ENCODE results near the gene MSRB3. TPM values are rescaled to one million over a fixed set of nuclear protein-coding genes. Genes with fewer than 3 reads are reported as not detected.
A peak's percentile ranks its signal among the peaks of the same experiment; 100 is the strongest.

Gene MSRB3
- total and polyA plus RNA-seq, 2 of the 4 experiments (the other 2 are of a cell fraction) = 31.7 to 35.7 TPM

GRCh38 chr12:65387396-65387795 is 108.9 kb downstream of the MSRB3 start:
- Histone ChIP-seq H4K91ac (ENCODE audit: insufficient read depth, low read depth, low read length) (no peak overlapping the region), H3K36me3 (ENCODE audit: control insufficient read depth, insufficient read depth, low read length) (no peaks in the 10 kb centered on the region), H3K4me3 (ENCODE audit: insufficient read depth, low read depth, low read length) (no peak overlapping the region), H3K23ac (ENCODE audit: low read depth, low read length) (no peak overlapping the region), H2BK5ac (ENCODE audit: low read depth, low read length, poor library complexity, severe bottlenecking) (peak overlapping the region; percentile 73), H4K5ac (ENCODE audit: low read depth, low read length) (no peak overlapping the region), H3K27ac (ENCODE audit: insufficient read depth, low read length) (no peak overlapping the region), H3K4ac (ENCODE audit: low read depth, low read length) (no peak overlapping the region), H3K14ac (replicated peaks; ENCODE audit: low read depth, low read length) (no peak overlapping the region), H3K4me1 (ENCODE audit: control insufficient read depth, insufficient read depth, low read length) (peaks cover 2% of the 10 kb centered on the region; the same call in 1 of the 2 replicates), H2BK120ac (ENCODE audit: low read depth, low read length) (no peak overlapping the region), H2AK9ac (replicated peaks; ENCODE audit: low read depth, low read length, poor library complexity) (no peak overlapping the region), H3K4me2 (ENCODE audit: low read depth, low read length) (peak overlapping the region; percentile 16; the same call in 1 of the 2 replicates), H3K56ac (ENCODE audit: extremely low read depth, insufficient read depth, low read length) (no peak overlapping the region), H3K18ac (ENCODE audit: low read depth, low read length) (no peak overlapping the region), H2AK5ac (ENCODE audit: low read depth, low read length) (no peak overlapping the region), H3K9me1 (ENCODE audit: insufficient read depth, low read length) (peaks cover 3% of the 10 kb centered on the region; the same call in 1 of the 2 replicates), H3K9me3 (ENCODE audit: control insufficient read depth, insufficient read depth, low read length) (no peaks in the 10 kb centered on the region), H2BK15ac (ENCODE audit: low read depth, low read length) (no peak overlapping the region), H3K9ac (ENCODE audit: low read depth, low read length) (no peak overlapping the region), H2AFZ (replicated peaks; ENCODE audit: low read length, poor library complexity) (no peak overlapping the region), H3K79me1 (ENCODE audit: low read depth in 1 of 2, low read length in 2 of 2) (peaks cover 13 to 18% of the 10 kb centered on the region in 2 experiments), H3K27me3 (ENCODE audit: control insufficient read depth, insufficient read depth, low read length) (no peaks in the 10 kb centered on the region), H4K20me1 (ENCODE audit: insufficient read depth, low read length) (no peaks in the 10 kb centered on the region), H2BK20ac (ENCODE audit: low read depth, low read length) (no peak overlapping the region), H4K8ac (ENCODE audit: low read depth in 2 of 2, low read length in 2 of 2) (no peak overlapping the region)
- TF ChIP-seq MAZ (IDR thresholded peaks at IDR 0.05; ENCODE audit: borderline replicate concordance, low read depth, low read length) (no peak), RFX5 (IDR thresholded peaks at IDR 0.05; ENCODE audit: low read depth, low read length) (no peak), MAFK (IDR thresholded peaks at IDR 0.05; ENCODE audit: low read depth, low read length) (no peak), POLR2A (IDR thresholded peaks at IDR 0.05; ENCODE audit: low read depth, low read length) (no peak), CHD1 (IDR thresholded peaks at IDR 0.05; ENCODE audit: low read depth, low read length) (no peak), RCOR1 (IDR thresholded peaks at IDR 0.05; ENCODE audit: insufficient replicate concordance, low read length) (no peak), ELK1 (IDR thresholded peaks at IDR 0.05; ENCODE audit: borderline replicate concordance, low read depth, low read length) (no peak), SMC3 (IDR thresholded peaks at IDR 0.05; ENCODE audit: low read depth, low read length) (no peak), CTCF (conservative IDR thresholded peaks at IDR 0.05; ENCODE audit: low read depth, low read length) (no peak), RAD21 (IDR thresholded peaks at IDR 0.05; ENCODE audit: low read length) (no peak), CEBPB (IDR thresholded peaks at IDR 0.05; ENCODE audit: low read depth, low read length) (no peak), FOS (IDR thresholded peaks at IDR 0.05; ENCODE audit: low read depth, low read length) (no peak), MXI1 (IDR thresholded peaks at IDR 0.05; ENCODE audit: borderline replicate concordance, low read depth, low read length) (no peak), BHLHE40 (IDR thresholded peaks at IDR 0.05; ENCODE audit: low read depth, low read length) (no peak), NFE2L2 (IDR thresholded peaks at IDR 0.05; ENCODE audit: low read depth, low read length) (no peak), USF2 (IDR thresholded peaks at IDR 0.05; ENCODE audit: low read depth, low read length) (no peak)
- CTCF ChIA-PET = no interaction called here
- intact Hi-C loops (cut with micrococcal nuclease) (no loop called here), dilution Hi-C loops (cut with HindIII; ENCODE audit: low sequenced_read_pairs, unreplicated experiment) (no loop called here), in situ Hi-C loops (cut with MboI; ENCODE audit: low sequenced_read_pairs) (no loop called here)
- DNase-seq (peak; percentile 70), ATAC-seq (ENCODE audit: low read depth) (peak; percentile 91)
- POLR2A ChIA-PET (ENCODE audit: unreplicated experiment) = no interaction called here
- BruUV-seq (replicated peaks) = no TSS peak

Measured in IMR-90 (cell line).